Astrocyte of the spinal cord (primary cell): ENCODE results near the gene ANGPT4.

Source experiments
- DNase-seq: peaks from one replicate; pipeline ENCODE4 v3.0.0; 2011; ENCODE audit warnings: low read depth, low spot score
- H3K4me3 ChIP-seq: 2 replicates; pipeline ENCODE4 v1.5.1; 2011; ENCODE audit warnings: low read depth, mild to moderate bottlenecking, low read length, moderate library complexity
- CTCF ChIP-seq: IDR thresholded peaks from 2 replicates; pipeline ENCODE4 v1.5.1; 2012; ENCODE audit warnings: low read depth, mild to moderate bottlenecking, low read length, inconsistent platforms
- in situ Hi-C: cut with HindIII; loops from 2 replicates; pipeline ENCODE4 v1.10.0; 2017; ENCODE audit warnings: low sequenced_read_pairs

The ANGPT4 gene

DNA sequence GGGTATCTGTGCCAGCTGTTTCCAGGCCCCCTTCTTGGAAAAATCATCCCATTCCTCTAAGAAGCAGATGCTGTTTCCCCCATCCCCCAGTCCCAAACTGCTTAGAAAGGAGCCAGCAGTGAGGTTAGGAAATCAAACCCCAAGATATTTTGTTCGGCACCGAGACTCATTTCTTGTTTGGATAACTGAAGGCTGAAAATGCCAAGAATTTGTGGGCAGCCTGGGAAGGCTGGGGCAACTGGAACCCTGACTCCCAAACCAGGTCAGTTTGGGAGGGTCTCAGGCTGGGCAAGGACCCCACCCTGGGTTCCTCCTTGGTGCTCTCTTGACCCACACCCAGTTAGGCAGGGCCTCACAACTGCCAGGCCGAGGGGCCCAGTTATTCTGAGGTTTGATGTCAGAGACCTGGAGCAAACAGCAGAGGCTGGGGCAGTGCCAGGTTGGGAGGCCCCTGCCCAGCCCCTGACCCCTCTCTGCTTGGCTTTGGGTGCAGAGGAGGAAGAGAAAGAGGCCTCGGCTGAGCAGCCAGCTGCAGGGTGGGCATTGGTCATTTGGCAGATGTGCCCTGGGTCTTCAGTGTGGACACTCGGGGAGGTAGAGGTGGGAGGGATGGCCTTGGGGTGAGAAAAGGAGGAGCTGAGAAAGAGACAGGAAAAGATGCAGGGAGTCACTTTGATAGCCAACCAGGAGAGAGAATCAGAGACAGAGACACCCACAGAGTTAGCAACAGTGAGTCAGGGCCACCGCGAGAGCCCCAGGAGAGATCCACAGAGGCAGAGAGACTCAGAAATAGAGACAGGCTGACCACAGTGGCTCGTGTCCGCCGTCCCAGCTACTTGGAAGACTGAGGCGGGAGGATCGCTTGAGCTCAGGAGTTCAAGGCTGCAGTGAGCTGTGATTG is 5.0 kb downstream of the ANGPT4 start:
- peak; percentile 1 for DNase-seq
- TF ChIP-seq CTCF: no peak
- in situ Hi-C loops: no loop called here
- H3K4me3 ChIP-seq: no peak overlapping the region

- H3K4me3 ChIP-seq: no peak overlapping the region
- in situ Hi-C loops: no loop called here
- no peak for TF ChIP-seq CTCF
- DNase-seq: no peak
These were observed 5.8 kb downstream of the ANGPT4 start for GRCh38 chr20:910132-910869.

GRCh38 chr20:909641-910040 is 6.5 kb downstream of the ANGPT4 start:
- no peak for TF ChIP-seq CTCF
- in situ Hi-C loops: no loop called here
- no peak overlapping the region for H3K4me3 ChIP-seq
- no peak for DNase-seq

DNA sequence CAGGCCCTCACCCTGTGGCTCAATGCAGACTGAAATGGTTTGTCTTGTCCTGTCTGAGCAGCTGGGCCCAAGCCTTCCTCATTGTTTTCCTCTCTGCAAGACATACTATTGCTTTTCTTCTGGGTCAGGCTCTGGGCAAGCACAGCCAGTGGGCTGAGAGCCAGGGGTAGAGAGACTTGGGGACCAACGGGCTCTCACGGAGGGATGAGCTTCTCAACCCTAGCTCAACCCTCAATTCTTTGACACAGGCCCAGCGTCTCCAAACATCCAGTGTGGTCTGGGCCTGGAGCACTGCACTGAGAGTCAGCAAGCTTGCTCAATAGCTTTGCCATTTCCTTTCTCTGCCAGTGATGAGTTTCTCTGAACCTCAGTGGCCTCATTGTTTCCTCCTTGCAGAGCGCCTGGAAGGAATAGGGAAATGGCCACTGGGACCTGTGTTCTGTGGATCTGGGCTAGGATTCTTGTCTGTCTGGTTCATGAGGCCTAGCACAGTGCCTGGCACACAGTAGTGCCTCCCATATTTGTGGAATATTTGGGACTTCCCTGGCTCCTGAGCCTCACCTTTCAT is 9.3 kb downstream of the ANGPT4 start:
- H3K4me3 ChIP-seq: no peak overlapping the region
- TF ChIP-seq CTCF: no peak
- DNase-seq: no peak
- in situ Hi-C loops: no loop called here

- in situ Hi-C loops: no loop called here
- TF ChIP-seq CTCF: no peak
- no peak for DNase-seq
- no peak overlapping the region for H3K4me3 ChIP-seq
These were observed 10.1 kb downstream of the ANGPT4 start for GRCh38 chr20:906001-906520.

DNA sequence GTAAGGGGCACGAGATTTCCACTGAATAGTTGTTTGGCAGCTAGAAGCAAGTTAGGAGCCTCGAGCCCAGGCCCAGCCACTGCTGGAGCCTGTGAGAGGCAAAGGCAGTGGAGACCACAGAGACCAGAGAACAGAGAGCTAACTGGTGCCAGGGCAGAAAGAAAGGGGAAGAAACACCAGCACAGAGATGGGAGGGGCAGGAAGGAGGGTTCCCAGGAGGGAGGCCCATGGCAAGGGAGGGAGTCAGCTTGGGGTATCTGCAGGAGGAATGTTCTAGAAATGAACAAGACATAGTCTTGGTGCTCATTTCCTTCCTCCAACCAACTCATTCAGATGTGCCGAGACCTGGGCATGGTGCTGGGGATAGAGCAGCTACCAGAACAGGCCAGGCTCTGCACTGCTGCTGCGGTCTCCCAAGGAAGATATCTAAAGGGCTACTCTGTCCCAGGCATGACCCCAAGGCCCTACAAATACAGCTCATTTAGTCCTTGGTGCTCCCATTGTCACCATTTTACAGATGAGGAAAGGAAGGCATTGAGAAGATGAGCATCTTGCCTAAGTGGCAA is 10.7 kb downstream of the ANGPT4 start:
- DNase-seq: no peak
- H3K4me3 ChIP-seq: no peak overlapping the region
- TF ChIP-seq CTCF: no peak
- in situ Hi-C loops: no loop called here
